ENCODE data around the gene EFHC2. TPM values are rescaled to one million over a fixed set of nuclear protein-coding genes. Genes with fewer than 3 reads are reported as not detected.
A peak's percentile ranks its signal among the peaks of the same experiment; 100 is the strongest.

The EFHC2 gene
- total RNA-seq, 1 donor from 2014 or later = 2.0 TPM

- H3K4me1 Mint-ChIP-seq = no peaks in the 10 kb centered on the region
- H3K27ac Mint-ChIP-seq = no peak overlapping the region
- H3K9me3 Mint-ChIP-seq = peaks cover 15% of the 10 kb centered on the region
- no peaks in the 10 kb centered on the region for H3K27me3 Mint-ChIP-seq (ENCODE audit: low read depth)
- H3K36me3 Mint-ChIP-seq = no peaks in the 10 kb centered on the region
- H3K4me3 Mint-ChIP-seq = no peak overlapping the region
- DNase-seq (ENCODE audit: low spot score in 2 of 2, unreplicated experiment in 2 of 2) = no peak
- no peak for TF ChIP-seq CTCF (IDR thresholded peaks at IDR 0.05; ENCODE audit: unreplicated experiment)
Measured at GRCh38 chrX:44330227-44330626, 13.2 kb downstream of the EFHC2 start.

- no peak for TF ChIP-seq CTCF (IDR thresholded peaks at IDR 0.05; ENCODE audit: unreplicated experiment)
- H3K9me3 Mint-ChIP-seq = peaks cover 60% of the 10 kb centered on the region
- no peak for DNase-seq (ENCODE audit: low spot score in 2 of 2, unreplicated experiment in 2 of 2)
- no peak overlapping the region for H3K4me3 Mint-ChIP-seq
- H3K4me1 Mint-ChIP-seq = no peaks in the 10 kb centered on the region
- no peaks in the 10 kb centered on the region for H3K27me3 Mint-ChIP-seq (ENCODE audit: low read depth)
- H3K36me3 Mint-ChIP-seq = peaks cover 4% of the 10 kb centered on the region
- H3K27ac Mint-ChIP-seq = no peak overlapping the region
Measured at GRCh38 chrX:44319550-44319949, 23.9 kb downstream of the EFHC2 start.

- H3K9me3 Mint-ChIP-seq = peaks cover 50% of the 10 kb centered on the region
- H3K36me3 Mint-ChIP-seq = peaks cover 4% of the 10 kb centered on the region
- no peaks in the 10 kb centered on the region for H3K4me1 Mint-ChIP-seq
- no peak for DNase-seq (ENCODE audit: low spot score in 2 of 2, unreplicated experiment in 2 of 2)
- no peak for TF ChIP-seq CTCF (IDR thresholded peaks at IDR 0.05; ENCODE audit: unreplicated experiment)
- no peaks in the 10 kb centered on the region for H3K27me3 Mint-ChIP-seq (ENCODE audit: low read depth)
- H3K4me3 Mint-ChIP-seq = no peak overlapping the region
- no peak overlapping the region for H3K27ac Mint-ChIP-seq
Measured at GRCh38 chrX:44317181-44317580, 26.3 kb downstream of the EFHC2 start.

GRCh38 chrX:44314808-44315207, 28.7 kb downstream of the EFHC2 start:
- no peak overlapping the region for H3K27ac Mint-ChIP-seq
- no peak for DNase-seq (ENCODE audit: low spot score in 2 of 2, unreplicated experiment in 2 of 2)
- peaks cover 4% of the 10 kb centered on the region for H3K36me3 Mint-ChIP-seq
- H3K27me3 Mint-ChIP-seq (ENCODE audit: low read depth) = no peaks in the 10 kb centered on the region
- peaks cover 40% of the 10 kb centered on the region for H3K9me3 Mint-ChIP-seq
- H3K4me3 Mint-ChIP-seq = no peak overlapping the region
- TF ChIP-seq CTCF (IDR thresholded peaks at IDR 0.05; ENCODE audit: unreplicated experiment) = no peak
- no peaks in the 10 kb centered on the region for H3K4me1 Mint-ChIP-seq

- no peak for DNase-seq (ENCODE audit: low spot score in 2 of 2, unreplicated experiment in 2 of 2)
- peaks cover 2% of the 10 kb centered on the region for H3K36me3 Mint-ChIP-seq
- no peaks in the 10 kb centered on the region for H3K4me1 Mint-ChIP-seq
- no peak overlapping the region for H3K4me3 Mint-ChIP-seq
- H3K27me3 Mint-ChIP-seq (ENCODE audit: low read depth) = no peaks in the 10 kb centered on the region
- TF ChIP-seq CTCF (IDR thresholded peaks at IDR 0.05; ENCODE audit: unreplicated experiment) = no peak
- peaks cover 37% of the 10 kb centered on the region for H3K9me3 Mint-ChIP-seq
- H3K27ac Mint-ChIP-seq = peak overlapping the region; percentile 4
Measured at GRCh38 chrX:44314259-44314734, 29.2 kb downstream of the EFHC2 start.

GRCh38 chrX:44312421-44312820, 31.1 kb downstream of the EFHC2 start:
- Mint-ChIP-seq H3K36me3 (no peaks in the 10 kb centered on the region), H3K27me3 (ENCODE audit: low read depth) (no peaks in the 10 kb centered on the region), H3K9me3 (peaks cover 26% of the 10 kb centered on the region), H3K4me3 (no peak overlapping the region), H3K27ac (no peak overlapping the region), H3K4me1 (no peaks in the 10 kb centered on the region)
- TF ChIP-seq CTCF (IDR thresholded peaks at IDR 0.05; ENCODE audit: unreplicated experiment) = no peak
- no peak for DNase-seq (ENCODE audit: low spot score in 2 of 2, unreplicated experiment in 2 of 2)

Measured in mesothelial cell of epicardium (in vitro differentiated cells).